SK-N-SH treated with all-trans-retinoic acid at 6 μM for 48 hours (cell line): ENCODE measurements around the gene GPR12.

ENCODE experiments used
- ATAC-seq: fragments of 200-7000 bp; cut with Tn5 transposase; 3 replicates; pipeline ENCODE4 v1.9.1; 2020; ENCODE audit warnings: mild to moderate bottlenecking, moderate library complexity
- ARNTL ChIP-seq: fragments of 450-650 bp; formaldehyde crosslinking; IDR thresholded peaks from 2 replicates; pipeline ENCODE4 v1.5.0; 2020; ENCODE audit warnings: low read depth, mild to moderate bottlenecking, moderate library complexity, borderline replicate concordance
- BACH2 ChIP-seq: fragments of 250-450 bp; sonication (Bioruptor Pico); IDR thresholded peaks from 2 replicates; pipeline ENCODE4 v1.9.0; 2021; ENCODE audit warnings: mild to moderate bottlenecking, borderline replicate concordance
- CSDC2 ChIP-seq: fragments of 250-450 bp; sonication (Bioruptor Pico); IDR thresholded peaks from 2 replicates; pipeline ENCODE4 v1.5.0; 2020; ENCODE audit warnings: mild to moderate bottlenecking, moderate library complexity
- OSR1 ChIP-seq: fragments of 250-450 bp; sonication (Bioruptor Pico); IDR thresholded peaks from 2 replicates; pipeline ENCODE4 v1.8.0; 2022; ENCODE audit warnings: moderate library complexity, mild to moderate bottlenecking, inconsistent platforms
- RARB ChIP-seq: fragments of 250-450 bp; sonication (Bioruptor Pico); IDR thresholded peaks from 2 replicates; pipeline ENCODE4 v1.8.0; 2021; ENCODE audit warnings: mild to moderate bottlenecking, moderate library complexity
- TCF4 ChIP-seq: fragments of 250-450 bp; sonication (Bioruptor Pico); IDR thresholded peaks from 2 replicates; pipeline ENCODE4 v1.8.0; 2021; ENCODE audit warnings: mild to moderate bottlenecking, moderate library complexity, borderline replicate concordance
- ZC3H10 ChIP-seq: fragments of 250-450 bp; sonication (Bioruptor Pico); IDR thresholded peaks from 2 replicates; pipeline ENCODE4 v1.5.1; 2021; ENCODE audit warnings: mild to moderate bottlenecking, moderate library complexity
- ZFP3 ChIP-seq: fragments of 250-450 bp; sonication (Bioruptor Pico); IDR thresholded peaks from 2 replicates; pipeline ENCODE4 v1.5.0; 2020; ENCODE audit warnings: mild to moderate bottlenecking, moderate library complexity
- ZFP30 ChIP-seq: fragments of 450-650 bp; formaldehyde crosslinking; IDR thresholded peaks from 2 replicates; pipeline ENCODE4 v1.5.0; 2022; ENCODE audit warnings: mild to moderate bottlenecking, moderate library complexity
- ZNF565 ChIP-seq: fragments of 450-650 bp; formaldehyde crosslinking; conservative IDR thresholded peaks from 2 replicates; pipeline ENCODE4 v1.5.0; 2020; ENCODE audit warnings: low read depth, mild to moderate bottlenecking, moderate library complexity
- ZNF70 ChIP-seq: fragments of 450-650 bp; formaldehyde crosslinking; IDR thresholded peaks from 2 replicates; pipeline ENCODE4 v1.5.0; 2020; ENCODE audit warnings: mild to moderate bottlenecking, moderate library complexity
- ZNF8 ChIP-seq: fragments of 450-650 bp; formaldehyde crosslinking; IDR thresholded peaks from 2 replicates; pipeline ENCODE4 v1.5.0; 2020; ENCODE audit warnings: mild to moderate bottlenecking, moderate library complexity
- TF ChIP-seq, protein P1 (sequence below): fragments of 250-450 bp; sonication (Bioruptor Pico); IDR thresholded peaks from 2 replicates; pipeline ENCODE4 v1.8.0; 2020; ENCODE audit warnings: mild to moderate bottlenecking, moderate library complexity, borderline replicate concordance
- TF ChIP-seq, protein P2 (sequence below): fragments of 250-450 bp; sonication (Bioruptor Pico); IDR thresholded peaks from 2 replicates; pipeline ENCODE4 v1.5.1; 2021; ENCODE audit warnings: mild to moderate bottlenecking, moderate library complexity
- TF ChIP-seq, protein P3 (sequence below): fragments of 250-450 bp; sonication (Bioruptor Pico); IDR thresholded peaks from 2 replicates; pipeline ENCODE4 v1.5.0; 2020; ENCODE audit warnings: mild to moderate bottlenecking, moderate library complexity
- TF ChIP-seq, protein P4 (sequence below): fragments of 250-450 bp; sonication (Bioruptor Pico); IDR thresholded peaks from 2 replicates; pipeline ENCODE4 v1.8.0; 2021; ENCODE audit warnings: low read depth, mild to moderate bottlenecking, moderate library complexity, borderline replicate concordance

GPR12 gene

DNA sequence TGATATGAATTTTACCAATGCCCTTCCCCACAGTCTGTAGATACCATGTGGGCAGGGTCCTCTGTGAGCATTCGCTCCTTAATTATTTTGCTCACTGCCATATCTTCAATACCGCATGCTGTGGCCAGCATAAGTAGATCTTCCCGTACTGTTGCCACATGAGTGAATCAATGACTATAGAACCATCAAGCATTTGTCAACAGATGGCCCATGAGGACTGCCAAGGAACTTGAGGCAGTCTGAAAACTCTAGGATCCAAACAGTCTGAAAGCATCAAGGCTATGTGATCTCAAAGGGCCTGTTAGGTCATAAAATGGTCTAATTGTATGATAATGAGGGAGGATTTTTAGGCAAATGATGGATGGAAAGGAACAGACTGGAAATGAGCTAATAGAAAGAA lies 27.4 kb upstream of the GPR12 start (continued):
- TF ChIP-seq, protein P1, sequence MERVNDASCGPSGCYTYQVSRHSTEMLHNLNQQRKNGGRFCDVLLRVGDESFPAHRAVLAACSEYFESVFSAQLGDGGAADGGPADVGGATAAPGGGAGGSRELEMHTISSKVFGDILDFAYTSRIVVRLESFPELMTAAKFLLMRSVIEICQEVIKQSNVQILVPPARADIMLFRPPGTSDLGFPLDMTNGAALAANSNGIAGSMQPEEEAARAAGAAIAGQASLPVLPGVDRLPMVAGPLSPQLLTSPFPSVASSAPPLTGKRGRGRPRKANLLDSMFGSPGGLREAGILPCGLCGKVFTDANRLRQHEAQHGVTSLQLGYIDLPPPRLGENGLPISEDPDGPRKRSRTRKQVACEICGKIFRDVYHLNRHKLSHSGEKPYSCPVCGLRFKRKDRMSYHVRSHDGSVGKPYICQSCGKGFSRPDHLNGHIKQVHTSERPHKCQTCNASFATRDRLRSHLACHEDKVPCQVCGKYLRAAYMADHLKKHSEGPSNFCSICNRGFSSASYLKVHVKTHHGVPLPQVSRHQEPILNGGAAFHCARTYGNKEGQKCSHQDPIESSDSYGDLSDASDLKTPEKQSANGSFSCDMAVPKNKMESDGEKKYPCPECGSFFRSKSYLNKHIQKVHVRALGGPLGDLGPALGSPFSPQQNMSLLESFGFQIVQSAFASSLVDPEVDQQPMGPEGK: no peak
- TF ChIP-seq ZNF565 (CRISPR knock-in tag): no peak
- TF ChIP-seq OSR1 (CRISPR knock-in tag): no peak
- no peak for TF ChIP-seq BACH2 (CRISPR knock-in tag)
- no peak for TF ChIP-seq ARNTL (CRISPR knock-in tag)
- no peak for TF ChIP-seq CSDC2 (CRISPR knock-in tag)
- TF ChIP-seq ZFP30: no peak
- no peak for TF ChIP-seq ZNF8 (CRISPR knock-in tag)

DNA sequence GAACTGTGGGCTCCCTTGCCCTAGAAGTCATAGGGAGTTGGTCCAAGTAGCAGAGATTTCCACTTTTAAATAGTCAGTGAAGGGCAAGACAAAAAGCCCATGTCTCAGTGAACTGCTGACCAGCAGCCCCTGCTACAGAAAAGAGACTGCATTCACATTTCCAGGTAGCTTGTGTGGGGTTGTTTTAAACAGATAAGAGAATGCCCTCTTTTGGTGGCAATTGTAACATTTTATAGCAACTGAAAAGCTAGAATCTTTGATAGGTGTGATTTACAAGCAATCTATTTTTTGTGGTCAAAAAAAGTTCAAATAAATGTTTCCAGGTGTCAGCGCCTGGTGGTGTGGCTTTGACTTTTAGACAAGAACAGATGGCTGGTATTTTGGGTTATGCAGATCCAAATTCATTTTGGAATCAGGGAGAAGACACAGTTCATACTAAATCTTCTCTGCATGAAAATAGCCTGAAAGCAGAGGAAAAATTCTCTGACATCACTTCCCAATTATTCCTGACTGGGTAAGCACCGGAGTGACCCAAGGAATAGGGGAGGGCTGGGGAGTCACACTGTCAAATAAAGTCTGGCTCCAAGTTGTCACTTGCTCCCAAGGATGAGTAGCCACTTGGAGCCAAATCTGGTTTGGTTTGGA lies 26.2 kb upstream of the GPR12 start:
- no peak for ATAC-seq
- TF ChIP-seq ZNF8 (CRISPR knock-in tag) (no peak), RARB (no peak), ZC3H10 (CRISPR knock-in tag) (no peak), CSDC2 (CRISPR knock-in tag) (no peak), BACH2 (CRISPR knock-in tag) (no peak)
- TF ChIP-seq, protein P2, sequence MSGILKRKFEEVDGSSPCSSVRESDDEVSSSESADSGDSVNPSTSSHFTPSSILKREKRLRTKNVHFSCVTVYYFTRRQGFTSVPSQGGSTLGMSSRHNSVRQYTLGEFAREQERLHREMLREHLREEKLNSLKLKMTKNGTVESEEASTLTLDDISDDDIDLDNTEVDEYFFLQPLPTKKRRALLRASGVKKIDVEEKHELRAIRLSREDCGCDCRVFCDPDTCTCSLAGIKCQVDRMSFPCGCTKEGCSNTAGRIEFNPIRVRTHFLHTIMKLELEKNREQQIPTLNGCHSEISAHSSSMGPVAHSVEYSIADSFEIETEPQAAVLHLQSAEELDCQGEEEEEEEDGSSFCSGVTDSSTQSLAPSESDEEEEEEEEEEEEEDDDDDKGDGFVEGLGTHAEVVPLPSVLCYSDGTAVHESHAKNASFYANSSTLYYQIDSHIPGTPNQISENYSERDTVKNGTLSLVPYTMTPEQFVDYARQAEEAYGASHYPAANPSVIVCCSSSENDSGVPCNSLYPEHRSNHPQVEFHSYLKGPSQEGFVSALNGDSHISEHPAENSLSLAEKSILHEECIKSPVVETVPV (CRISPR knock-in tag): no peak
- TF ChIP-seq, protein P3, sequence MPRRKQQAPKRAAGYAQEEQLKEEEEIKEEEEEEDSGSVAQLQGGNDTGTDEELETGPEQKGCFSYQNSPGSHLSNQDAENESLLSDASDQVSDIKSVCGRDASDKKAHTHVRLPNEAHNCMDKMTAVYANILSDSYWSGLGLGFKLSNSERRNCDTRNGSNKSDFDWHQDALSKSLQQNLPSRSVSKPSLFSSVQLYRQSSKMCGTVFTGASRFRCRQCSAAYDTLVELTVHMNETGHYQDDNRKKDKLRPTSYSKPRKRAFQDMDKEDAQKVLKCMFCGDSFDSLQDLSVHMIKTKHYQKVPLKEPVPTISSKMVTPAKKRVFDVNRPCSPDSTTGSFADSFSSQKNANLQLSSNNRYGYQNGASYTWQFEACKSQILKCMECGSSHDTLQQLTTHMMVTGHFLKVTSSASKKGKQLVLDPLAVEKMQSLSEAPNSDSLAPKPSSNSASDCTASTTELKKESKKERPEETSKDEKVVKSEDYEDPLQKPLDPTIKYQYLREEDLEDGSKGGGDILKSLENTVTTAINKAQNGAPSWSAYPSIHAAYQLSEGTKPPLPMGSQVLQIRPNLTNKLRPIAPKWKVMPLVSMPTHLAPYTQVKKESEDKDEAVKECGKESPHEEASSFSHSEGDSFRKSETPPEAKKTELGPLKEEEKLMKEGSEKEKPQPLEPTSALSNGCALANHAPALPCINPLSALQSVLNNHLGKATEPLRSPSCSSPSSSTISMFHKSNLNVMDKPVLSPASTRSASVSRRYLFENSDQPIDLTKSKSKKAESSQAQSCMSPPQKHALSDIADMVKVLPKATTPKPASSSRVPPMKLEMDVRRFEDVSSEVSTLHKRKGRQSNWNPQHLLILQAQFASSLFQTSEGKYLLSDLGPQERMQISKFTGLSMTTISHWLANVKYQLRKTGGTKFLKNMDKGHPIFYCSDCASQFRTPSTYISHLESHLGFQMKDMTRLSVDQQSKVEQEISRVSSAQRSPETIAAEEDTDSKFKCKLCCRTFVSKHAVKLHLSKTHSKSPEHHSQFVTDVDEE (CRISPR knock-in tag): no peak

DNA sequence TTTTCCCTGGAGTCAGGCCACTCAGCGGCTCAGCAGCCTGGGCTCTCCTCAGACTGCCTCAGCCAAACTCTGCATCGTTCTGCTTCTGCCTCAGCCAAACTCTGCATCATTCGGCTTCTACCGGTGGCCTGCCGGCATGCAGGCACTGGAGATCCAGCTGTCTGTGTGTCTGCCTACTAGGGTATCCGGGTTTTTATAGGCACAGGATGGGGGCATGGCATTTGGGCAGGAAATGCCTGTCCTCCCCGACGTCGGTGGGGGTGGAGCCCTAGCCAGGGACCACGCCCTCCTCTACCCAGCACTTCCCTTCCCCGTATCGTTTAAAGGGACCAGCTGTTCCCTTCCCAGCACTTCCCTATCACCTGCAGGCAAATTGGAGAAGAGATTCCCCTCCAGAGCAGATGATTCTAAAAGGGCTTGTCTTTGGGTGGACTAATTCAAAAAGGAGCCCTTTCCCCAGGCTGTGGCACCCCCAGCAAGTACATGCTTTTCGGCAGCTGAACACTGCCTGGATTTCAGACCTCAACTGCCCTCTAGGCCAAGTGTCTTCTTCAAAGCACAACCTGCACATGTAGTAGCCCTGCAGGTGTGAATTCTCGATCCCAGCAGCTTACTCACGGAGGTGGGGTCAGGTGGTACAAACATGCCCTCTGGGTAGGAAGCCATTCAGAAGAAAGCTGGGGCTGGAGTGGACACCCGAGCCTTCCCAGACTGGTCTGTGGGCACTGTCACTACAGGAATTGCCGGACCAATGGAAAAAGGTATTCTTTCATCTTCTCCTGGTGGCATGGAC lies 25.4 kb upstream of the GPR12 start:
- no peak for TF ChIP-seq ZC3H10 (CRISPR knock-in tag)
- ATAC-seq: no peak

DNA sequence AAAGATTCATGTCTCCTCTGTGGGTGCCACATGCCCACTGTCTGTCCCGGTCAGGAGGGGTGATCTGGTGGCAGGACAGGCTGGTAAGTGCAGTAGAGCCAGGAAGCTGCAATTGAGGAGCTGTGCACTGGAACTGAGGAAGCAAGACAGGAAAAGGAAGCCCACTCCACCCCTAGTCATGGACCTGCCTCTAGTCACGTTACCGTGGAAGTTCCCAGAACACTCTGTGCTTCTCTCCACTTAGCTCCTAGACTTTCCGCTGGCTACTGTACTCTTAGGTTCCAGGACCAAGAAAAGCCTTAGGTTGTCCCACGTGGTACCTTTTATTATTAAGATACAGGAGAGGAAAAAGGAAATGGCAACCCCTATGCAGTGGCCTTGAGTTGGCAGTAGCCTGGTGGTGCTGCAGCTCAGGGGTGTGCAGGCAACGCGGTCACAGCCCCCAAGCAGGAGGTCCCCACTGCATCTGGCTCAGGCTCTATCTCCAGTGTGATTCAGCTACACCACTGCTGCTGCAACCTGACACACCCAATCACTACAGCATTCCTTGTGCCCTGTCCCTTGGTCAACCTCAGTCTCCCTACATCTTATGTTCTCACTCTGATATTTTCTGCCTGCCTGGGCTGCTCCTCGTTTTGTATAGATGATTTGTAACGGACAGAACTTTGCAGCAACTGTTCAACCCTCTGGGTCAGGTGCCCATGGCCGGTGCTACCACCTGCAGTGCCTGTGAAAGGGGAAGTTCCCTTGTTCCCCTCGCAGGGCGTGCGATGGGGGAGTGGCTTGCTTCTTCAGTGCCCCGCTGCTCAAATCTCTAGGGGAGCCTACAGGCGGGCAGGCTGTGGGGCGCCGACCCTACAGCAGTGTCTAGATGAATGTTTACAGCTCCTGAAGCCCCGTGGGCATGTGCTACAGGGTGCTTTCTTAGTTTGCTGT lies 24.4 kb upstream of the GPR12 start:
- no peak for TF ChIP-seq ZNF565 (CRISPR knock-in tag)
- TF ChIP-seq, protein P4, sequence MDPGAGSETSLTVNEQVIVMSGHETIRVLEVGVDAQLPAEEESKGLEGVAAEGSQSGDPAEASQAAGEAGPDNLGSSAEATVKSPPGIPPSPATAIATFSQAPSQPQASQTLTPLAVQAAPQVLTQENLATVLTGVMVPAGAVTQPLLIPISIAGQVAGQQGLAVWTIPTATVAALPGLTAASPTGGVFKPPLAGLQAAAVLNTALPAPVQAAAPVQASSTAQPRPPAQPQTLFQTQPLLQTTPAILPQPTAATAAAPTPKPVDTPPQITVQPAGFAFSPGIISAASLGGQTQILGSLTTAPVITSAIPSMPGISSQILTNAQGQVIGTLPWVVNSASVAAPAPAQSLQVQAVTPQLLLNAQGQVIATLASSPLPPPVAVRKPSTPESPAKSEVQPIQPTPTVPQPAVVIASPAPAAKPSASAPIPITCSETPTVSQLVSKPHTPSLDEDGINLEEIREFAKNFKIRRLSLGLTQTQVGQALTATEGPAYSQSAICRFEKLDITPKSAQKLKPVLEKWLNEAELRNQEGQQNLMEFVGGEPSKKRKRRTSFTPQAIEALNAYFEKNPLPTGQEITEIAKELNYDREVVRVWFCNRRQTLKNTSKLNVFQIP (CRISPR knock-in tag): no peak

DNA sequence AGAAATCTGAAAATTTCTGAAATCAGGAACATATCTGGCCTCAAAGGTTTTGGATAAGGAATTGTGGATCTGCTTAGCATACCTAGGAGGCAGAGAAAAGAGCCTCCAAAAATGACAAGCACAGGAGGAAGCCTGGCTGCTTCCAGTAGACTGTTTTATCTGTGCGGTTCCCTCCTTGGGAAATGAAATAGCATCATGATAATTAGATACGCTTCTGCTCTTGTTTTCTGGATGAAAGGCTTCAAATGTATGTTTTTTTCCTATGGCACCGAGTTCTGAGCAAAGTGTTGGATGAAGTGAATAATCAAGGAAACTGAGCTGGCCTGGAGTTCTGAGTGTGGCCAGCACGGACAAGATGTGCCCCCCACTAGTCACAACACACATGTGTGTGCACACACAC lies 19.8 kb upstream of the GPR12 start:
- TF ChIP-seq ZNF70 (CRISPR knock-in tag) (no peak), CSDC2 (CRISPR knock-in tag) (no peak), ZFP3 (no peak), ZFP30 (no peak), TCF4 (CRISPR knock-in tag) (no peak), OSR1 (CRISPR knock-in tag) (no peak)
- TF ChIP-seq, protein P4 (CRISPR knock-in tag): no peak
- TF ChIP-seq, protein P1: no peak
- TF ChIP-seq, all 23 proteins: peak for 0
- no peak for ATAC-seq

More for the DNA sequence above, 24.4 kb upstream of the GPR12 start:
- no peak for ATAC-seq
